Measurements from ENCODE around the gene PDCD5. TPM values are rescaled to one million over a fixed set of nuclear protein-coding genes. Genes with fewer than 3 reads are reported as not detected.
A peak's percentile ranks its signal among the peaks of the same experiment; 100 is the strongest.

PDCD5 gene
- polyA plus RNA-seq, 2 of the 4 experiments (the other 2 are of a cell fraction): 445 to 549 TPM

DNA sequence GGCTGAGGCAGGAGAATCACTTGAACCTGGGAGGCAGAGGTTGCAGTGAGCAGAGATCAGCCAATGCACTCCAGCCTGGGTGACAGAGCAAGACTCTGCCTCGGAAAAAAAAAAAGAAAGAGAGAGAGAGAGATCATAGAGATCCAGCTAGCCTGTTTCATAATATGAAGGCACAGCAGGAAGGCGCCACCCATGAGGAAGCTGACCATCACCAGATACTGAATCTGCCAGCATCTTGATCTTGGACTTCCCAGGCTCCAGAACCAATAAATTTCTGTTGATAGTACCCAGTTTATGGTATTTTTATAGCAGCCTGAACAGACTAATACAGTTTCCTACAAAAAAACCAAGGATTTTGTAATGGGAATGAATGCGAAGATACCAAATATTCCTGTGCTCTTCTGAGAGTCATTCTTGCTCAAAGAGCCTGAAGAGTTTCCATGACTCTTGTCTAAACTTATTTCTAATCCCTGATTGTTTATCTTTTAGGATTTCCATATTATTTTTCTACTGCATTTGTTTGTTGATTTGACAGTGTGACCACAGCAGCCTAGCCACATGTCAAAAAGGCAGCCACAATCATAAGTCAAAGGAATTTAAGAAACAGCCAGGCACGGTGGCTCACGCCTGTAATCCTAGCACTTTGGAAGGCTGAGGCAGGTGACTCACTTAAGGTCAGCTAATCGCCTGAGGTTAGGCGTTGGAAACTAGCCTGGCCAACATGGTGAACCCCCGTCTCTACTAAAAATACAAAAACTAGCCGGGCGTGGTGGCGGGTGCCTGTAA is 37.7 kb upstream of the PDCD5 start:
- peak in 1 of 2 experiments; percentile 29 for DNase-seq (ENCODE audit: low read depth in 1 of 2, low spot score in 1 of 2)
- no peak overlapping the region for H3K4me2 ChIP-seq
- H3K4me1 ChIP-seq: 0 out of 3 replicates have a peak, but pooled peaks cover 4% of the 10 kb centered on the region
- no peak overlapping the region for H3K4me3 ChIP-seq
- POLR2A ChIA-PET: no interaction called here
- TF ChIP-seq RCOR1 (IDR thresholded peaks at IDR 0.05; ENCODE audit: low read depth, low read length): no peak
- TF ChIP-seq NR3C1 (IDR thresholded peaks at IDR 0.05): no peak
- TF ChIP-seq SREBF2 (IDR thresholded peaks at IDR 0.05): no peak
- TF ChIP-seq POLR2A (IDR thresholded peaks at IDR 0.05; ENCODE audit: low read length): no peak
- TF ChIP-seq EP300 (IDR thresholded peaks at IDR 0.05): no peak
- TF ChIP-seq, protein P1, sequence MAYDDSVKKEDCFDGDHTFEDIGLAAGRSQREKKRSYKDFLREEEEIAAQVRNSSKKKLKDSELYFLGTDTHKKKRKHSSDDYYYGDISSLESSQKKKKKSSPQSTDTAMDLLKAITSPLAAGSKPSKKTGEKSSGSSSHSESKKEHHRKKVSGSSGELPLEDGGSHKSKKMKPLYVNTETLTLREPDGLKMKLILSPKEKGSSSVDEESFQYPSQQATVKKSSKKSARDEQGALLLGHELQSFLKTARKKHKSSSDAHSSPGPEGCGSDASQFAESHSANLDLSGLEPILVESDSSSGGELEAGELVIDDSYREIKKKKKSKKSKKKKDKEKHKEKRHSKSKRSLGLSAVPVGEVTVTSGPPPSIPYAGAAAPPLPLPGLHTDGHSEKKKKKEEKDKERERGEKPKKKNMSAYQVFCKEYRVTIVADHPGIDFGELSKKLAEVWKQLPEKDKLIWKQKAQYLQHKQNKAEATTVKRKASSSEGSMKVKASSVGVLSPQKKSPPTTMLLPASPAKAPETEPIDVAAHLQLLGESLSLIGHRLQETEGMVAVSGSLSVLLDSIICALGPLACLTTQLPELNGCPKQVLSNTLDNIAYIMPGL (CRISPR knock-in tag; IDR thresholded peaks at IDR 0.05; ENCODE audit: borderline replicate concordance): no peak
- no peak for TF ChIP-seq ZFP36 (IDR thresholded peaks at IDR 0.05; ENCODE audit: borderline replicate concordance, partially characterized antibody)
- no peak for TF ChIP-seq NPAS2 (CRISPR knock-in tag; IDR thresholded peaks at IDR 0.05; ENCODE audit: borderline replicate concordance)
- no peak for TF ChIP-seq ZSCAN20 (CRISPR knock-in tag; IDR thresholded peaks at IDR 0.05)
- no peak for TF ChIP-seq SMC3 (IDR thresholded peaks at IDR 0.05)
- TF ChIP-seq RAD21 (conservative IDR thresholded peaks at IDR 0.05 in 1 of 2, IDR thresholded peaks at IDR 0.05 in 1 of 2): no peak
- FAIRE-seq: peak; percentile 43
- ATAC-seq: peak in 1 of 2 experiments; percentile 42; a peak in 2 of 6 replicates
- H3K27ac ChIP-seq: no peak overlapping the region
- 55% methylated on average over 11 of the region's 11 CpGs for WGBS (ENCODE audit: missing lambda C conversion rate)
- no peaks in the 10 kb centered on the region for H3K9me3 ChIP-seq
- CTCF ChIA-PET: no interaction called here

DNA sequence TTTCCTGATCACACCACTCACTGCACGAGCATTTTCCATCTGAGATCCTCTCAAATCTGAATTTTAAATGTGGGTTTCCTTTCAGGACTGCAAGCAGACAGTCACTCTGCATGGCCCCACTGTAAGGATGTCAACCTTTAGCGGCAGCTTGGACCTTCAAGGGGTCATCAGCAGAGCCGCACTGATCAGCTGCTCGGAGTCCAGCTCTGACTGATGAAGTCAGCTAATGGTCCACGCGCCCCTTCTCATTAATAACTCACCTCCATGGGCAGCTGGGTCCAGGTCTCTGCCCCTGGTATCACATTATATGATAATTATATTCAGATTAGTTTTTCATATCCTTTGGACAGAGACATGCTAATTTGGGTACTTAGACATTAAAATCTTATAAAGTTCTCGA is 36.1 kb upstream of the PDCD5 start:
- CTCF ChIA-PET: interaction anchor here (1.0 to 1.9 kb wide), 3 partner anchors 25 to 248 kb away, joined by 3 to 10 read pairs (median 3); no protein-coding TSS in a partner anchor
- POLR2A ChIA-PET: no interaction called here
- Histone ChIP-seq H3K4me1 (0 out of 3 replicates have a peak, but pooled peaks cover 4% of the 10 kb centered on the region), H3K4me3 (no peak overlapping the region), H3K27ac (no peak overlapping the region), H3K4me2 (no peak overlapping the region), H3K9me3 (no peaks in the 10 kb centered on the region)
- WGBS (ENCODE audit: missing lambda C conversion rate): 81% methylated on average over 7 of the region's 7 CpGs
- ATAC-seq: no peak
- TF ChIP-seq KDM5A (IDR thresholded peaks at IDR 0.05): no peak
- TF ChIP-seq NPAS2 (CRISPR knock-in tag; IDR thresholded peaks at IDR 0.05; ENCODE audit: borderline replicate concordance): no peak
- no peak for TF ChIP-seq ZC3H11A (IDR thresholded peaks at IDR 0.05)
- TF ChIP-seq ZNF302 (CRISPR knock-in tag; IDR thresholded peaks at IDR 0.05): no peak
- TF ChIP-seq, protein P2, sequence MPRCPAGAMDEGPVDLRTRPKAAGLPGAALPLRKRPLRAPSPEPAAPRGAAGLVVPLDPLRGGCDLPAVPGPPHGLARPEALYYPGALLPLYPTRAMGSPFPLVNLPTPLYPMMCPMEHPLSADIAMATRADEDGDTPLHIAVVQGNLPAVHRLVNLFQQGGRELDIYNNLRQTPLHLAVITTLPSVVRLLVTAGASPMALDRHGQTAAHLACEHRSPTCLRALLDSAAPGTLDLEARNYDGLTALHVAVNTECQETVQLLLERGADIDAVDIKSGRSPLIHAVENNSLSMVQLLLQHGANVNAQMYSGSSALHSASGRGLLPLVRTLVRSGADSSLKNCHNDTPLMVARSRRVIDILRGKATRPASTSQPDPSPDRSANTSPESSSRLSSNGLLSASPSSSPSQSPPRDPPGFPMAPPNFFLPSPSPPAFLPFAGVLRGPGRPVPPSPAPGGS (IDR thresholded peaks at IDR 0.05): no peak
- no peak for FAIRE-seq
- no peak for DNase-seq (ENCODE audit: low read depth in 1 of 2, low spot score in 1 of 2)

DNA sequence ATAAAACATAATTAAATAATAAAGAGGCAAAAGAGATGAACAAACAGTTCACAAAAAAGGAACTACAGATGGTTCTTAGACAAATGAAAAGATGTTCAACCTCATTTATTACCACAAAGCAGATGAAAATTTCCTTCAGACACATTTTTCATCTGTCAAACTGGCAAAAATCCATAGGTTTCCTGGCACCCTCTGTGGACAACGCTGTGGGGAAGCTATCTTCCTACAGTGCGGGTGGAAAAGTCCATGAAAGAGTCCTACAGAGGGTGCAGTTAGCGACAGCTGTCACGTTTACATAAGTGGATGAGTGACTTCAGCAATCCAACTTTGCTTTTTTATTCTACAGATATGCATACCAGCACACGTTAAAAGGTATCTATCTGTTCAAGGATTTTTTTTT is 30.3 kb upstream of the PDCD5 start:
- Histone ChIP-seq H3K27ac (no peak overlapping the region), H3K4me1 (no peaks in the 10 kb centered on the region), H3K9me3 (no peaks in the 10 kb centered on the region), H3K4me3 (no peak overlapping the region), H3K4me2 (no peak overlapping the region)
- DNase-seq (ENCODE audit: low read depth in 1 of 2, low spot score in 1 of 2) (no peak), FAIRE-seq (no peak), ATAC-seq (peak in 1 of 2 experiments; percentile 20; a peak in 1 of 6 replicates)
- 34% methylated on average over 5 of the region's 5 CpGs for WGBS (ENCODE audit: missing lambda C conversion rate)
- TF ChIP-seq, protein P3, sequence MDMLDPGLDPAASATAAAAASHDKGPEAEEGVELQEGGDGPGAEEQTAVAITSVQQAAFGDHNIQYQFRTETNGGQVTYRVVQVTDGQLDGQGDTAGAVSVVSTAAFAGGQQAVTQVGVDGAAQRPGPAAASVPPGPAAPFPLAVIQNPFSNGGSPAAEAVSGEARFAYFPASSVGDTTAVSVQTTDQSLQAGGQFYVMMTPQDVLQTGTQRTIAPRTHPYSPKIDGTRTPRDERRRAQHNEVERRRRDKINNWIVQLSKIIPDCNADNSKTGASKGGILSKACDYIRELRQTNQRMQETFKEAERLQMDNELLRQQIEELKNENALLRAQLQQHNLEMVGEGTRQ (IDR thresholded peaks at IDR 0.05): no peak
- TF ChIP-seq ZNF302 (CRISPR knock-in tag; IDR thresholded peaks at IDR 0.05) (no peak), HDAC2 (IDR thresholded peaks at IDR 0.05) (no peak), RCOR1 (IDR thresholded peaks at IDR 0.05; ENCODE audit: low read depth, low read length) (no peak), POLR2AphosphoS2 (conservative IDR thresholded peaks at IDR 0.05; ENCODE audit: low read length) (no peak), NFE2L2 (conservative IDR thresholded peaks at IDR 0.05; ENCODE audit: low read length) (no peak), NPAS2 (CRISPR knock-in tag; IDR thresholded peaks at IDR 0.05; ENCODE audit: borderline replicate concordance) (no peak), ZC3H11A (IDR thresholded peaks at IDR 0.05) (no peak)
- POLR2A ChIA-PET: no interaction called here
- CTCF ChIA-PET: interaction anchor here (0.6 to 5.9 kb wide), 4 partner anchors 10 to 1965 kb away, joined by 3 to 27 read pairs (median 5); no protein-coding TSS in a partner anchor
